Ramos (cell line): ENCODE results near the gene TMOD1.

Source experiments
- in situ Hi-C: fragments of 300-500 bp; cut with MboI; formaldehyde crosslinking; loops from one replicate; pipeline ENCODE4 v1.14.3; 2022; ENCODE audit warnings: low sequenced_read_pairs; ENCODE audit not compliant: unreplicated experiment

TMOD1 gene

DNA sequence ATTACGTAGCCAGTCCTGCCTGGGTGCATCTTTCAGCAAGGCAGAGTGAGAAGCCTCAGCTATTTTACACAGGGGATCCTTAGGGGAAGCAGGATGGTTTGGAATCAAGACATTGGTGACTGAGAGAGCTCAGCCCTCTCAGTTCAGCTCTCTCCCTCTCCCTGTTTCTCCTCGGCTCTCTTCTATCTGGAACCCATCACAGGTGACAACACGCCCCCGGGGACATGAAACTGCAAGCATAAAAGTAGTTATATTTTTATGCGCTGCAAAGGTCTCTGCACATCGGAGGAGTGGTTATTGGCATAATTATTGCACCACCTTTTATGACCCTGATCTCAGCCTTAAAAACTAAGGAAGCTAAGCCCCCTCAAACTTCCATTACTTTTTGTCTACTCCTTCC lies 14.2 kb downstream of the TMOD1 start:
- in situ Hi-C loops, result no loop called here

GRCh38 chr9:97516111-97516510 lies 14.6 kb downstream of the TMOD1 start:
- in situ Hi-C loops, result no loop called here

DNA sequence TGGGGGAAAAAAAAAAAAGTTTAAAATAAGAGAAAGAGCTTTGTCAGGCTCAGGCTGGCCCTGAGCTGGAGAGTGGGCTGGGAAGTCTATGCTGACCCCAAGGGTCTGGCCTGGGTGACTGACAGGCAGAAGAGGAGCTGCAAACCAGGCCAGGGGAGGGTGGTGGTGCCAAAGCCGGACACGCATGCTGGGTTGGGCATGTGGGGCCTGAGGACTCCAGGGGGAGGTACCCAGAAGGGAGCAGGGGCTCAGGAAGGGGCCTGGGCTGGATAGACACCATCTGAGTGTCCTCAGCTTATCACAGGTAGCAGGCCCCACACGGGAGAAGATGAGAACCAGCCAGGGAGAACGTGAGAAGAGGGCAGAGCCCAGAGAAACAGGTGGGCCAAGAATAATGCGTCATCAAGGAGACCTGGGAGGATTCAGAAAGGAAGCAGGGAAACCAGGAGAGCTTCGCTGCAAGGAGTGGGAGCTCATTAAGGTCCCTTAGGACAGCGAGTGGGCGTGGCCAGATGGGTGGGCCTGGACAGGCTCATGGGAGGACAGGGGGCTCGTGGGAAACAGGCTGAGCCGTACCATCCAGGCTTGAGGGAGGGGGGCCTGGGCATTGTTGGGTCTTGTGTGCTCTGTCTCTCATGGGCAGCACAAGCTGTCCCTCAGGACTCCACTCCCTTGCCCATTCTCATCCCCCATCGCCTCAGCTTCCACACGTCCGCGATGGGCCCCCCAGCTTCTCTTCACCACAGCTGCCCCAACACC lies 16.0 kb downstream of the TMOD1 start:
- in situ Hi-C loops, result no loop called here

DNA sequence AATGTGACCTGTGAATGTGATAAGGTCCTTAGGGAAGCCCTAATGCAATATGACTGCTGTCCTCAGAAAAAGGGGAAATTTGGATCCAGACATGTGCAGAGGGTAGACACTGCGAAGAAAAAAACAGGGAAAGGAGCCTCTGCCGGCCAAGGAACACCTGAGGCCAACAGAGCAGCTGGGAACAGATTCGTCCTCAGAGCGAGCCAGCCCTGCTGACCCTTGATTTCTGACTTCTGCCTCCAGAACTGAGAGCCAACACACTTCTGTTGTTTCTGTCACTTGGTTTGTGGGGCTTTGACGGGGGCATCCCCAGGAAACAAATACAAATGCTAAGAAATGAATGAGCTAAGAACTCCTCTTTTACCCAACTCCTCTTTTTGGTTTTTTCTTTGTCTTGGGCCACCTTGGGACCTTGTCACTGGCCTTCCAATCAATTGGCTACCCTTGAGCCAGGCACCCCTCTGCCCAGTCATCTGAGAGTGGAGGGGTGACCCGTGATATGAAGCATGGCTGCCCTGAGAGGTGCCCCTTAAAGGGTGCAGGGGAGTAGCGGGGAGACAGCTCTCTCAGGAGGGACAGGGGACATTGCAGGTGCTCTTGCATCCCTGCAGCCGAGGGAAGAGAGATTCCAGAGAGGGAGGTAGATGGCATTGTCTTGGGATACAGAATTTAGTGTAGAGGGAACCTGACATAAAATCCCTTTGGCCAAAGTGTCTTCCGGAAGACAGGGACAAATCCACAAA lies 16.9 kb downstream of the TMOD1 start:
- in situ Hi-C loops, result no loop called here

DNA sequence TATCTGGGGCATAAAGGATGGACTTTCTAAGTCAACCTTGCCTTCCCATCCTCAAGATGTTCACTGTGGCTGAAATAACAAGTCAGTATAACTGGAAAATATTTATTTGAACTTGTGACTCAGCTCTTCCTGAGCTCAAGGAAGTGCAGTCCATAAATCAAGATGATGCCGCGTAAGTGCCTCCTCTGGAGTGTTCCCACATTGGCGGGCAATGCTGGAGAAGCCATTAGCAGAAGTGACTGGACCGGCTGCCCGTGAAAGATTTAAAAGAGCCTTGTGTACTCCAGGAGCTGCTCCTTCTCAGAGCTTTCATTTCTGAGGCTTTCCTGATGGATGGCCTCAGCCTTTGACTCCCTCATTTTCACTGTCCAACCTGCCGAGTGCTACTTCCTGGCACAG lies 17.4 kb downstream of the TMOD1 start:
- in situ Hi-C loops, result no loop called here

DNA sequence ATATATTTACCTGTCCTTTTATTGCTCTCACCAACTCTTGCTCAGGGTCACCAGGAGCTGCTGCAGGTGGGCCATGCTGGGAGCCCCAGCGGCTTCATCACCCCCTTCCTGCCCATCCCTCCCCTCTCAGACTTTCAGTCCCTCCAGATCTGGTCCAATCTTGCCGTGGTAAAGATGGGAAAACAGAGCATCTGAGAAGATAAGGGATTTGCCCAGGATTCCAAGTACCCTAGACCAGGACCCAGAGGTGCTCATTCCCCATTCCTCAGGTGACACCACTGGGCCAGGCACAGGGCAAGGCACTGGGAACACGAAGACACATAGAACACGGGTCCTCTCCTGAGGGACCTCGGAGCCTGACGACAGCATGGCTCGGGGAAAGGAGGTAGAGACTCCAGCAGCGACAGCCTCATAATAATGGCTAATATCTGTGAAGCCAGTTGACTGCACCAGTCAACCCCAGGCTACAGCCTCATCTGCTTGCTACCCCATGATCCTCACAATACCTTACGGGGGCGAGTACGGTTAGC lies 18.0 kb downstream of the TMOD1 start:
- in situ Hi-C loops, result no loop called here

- in situ Hi-C loops, result no loop called here
These were observed 20.3 kb downstream of the TMOD1 start for GRCh38 chr9:97521576-97522333.

- in situ Hi-C loops, result no loop called here
These were observed 23.0 kb downstream of the TMOD1 start for GRCh38 chr9:97524424-97524823.

DNA sequence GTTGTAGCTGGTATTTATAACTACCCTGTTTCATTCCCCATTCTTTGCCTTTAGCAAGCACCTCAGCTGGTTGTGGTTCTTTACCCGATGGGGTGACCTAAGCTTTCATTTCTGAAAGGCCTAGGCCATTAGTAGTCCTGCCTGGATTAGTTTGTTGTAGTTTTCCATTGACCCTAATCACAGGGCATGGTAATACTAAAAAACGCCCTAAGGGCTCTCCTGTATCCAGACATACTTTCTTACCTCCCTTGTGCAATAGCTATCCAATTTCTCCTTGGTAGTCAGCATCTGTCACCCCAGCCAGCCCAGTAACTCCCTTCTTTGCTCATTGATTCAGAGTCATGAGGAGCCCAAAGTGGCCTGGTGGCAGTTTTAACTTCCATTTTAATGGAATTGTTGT lies 24.0 kb downstream of the TMOD1 start:
- in situ Hi-C loops, result no loop called here

DNA sequence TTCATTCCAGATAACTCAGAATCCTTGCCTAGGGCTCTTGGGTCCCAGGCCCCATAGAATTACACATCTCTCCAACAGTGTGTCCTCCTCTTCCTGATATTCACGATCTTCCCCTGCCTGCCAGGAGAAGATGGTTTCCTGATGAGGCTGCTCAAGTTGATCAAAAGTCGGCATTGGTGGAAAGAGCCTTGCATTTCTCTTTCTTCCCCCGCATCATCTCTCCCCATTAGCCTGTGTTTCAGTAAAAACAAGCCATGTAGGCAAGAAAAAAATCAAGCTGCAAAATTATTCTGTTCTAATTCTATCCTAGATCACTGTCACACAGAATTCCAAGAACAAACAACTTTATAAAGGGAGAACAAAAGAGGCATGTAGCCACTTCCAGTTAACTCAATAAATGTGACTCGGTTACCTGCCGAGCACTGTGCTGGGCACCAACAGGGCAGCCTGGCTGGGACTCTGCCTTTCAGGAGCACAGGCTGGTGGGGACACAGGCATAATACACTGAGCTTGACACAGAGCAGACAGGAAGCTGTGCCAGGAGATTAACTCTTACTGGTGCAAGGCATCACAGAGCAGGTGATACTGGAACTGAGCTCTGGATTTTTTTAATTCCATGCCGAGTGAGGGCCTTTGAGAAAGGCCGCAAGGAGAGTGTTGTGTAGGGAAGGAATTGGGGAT lies 25.6 kb downstream of the TMOD1 start:
- in situ Hi-C loops, result no loop called here

DNA sequence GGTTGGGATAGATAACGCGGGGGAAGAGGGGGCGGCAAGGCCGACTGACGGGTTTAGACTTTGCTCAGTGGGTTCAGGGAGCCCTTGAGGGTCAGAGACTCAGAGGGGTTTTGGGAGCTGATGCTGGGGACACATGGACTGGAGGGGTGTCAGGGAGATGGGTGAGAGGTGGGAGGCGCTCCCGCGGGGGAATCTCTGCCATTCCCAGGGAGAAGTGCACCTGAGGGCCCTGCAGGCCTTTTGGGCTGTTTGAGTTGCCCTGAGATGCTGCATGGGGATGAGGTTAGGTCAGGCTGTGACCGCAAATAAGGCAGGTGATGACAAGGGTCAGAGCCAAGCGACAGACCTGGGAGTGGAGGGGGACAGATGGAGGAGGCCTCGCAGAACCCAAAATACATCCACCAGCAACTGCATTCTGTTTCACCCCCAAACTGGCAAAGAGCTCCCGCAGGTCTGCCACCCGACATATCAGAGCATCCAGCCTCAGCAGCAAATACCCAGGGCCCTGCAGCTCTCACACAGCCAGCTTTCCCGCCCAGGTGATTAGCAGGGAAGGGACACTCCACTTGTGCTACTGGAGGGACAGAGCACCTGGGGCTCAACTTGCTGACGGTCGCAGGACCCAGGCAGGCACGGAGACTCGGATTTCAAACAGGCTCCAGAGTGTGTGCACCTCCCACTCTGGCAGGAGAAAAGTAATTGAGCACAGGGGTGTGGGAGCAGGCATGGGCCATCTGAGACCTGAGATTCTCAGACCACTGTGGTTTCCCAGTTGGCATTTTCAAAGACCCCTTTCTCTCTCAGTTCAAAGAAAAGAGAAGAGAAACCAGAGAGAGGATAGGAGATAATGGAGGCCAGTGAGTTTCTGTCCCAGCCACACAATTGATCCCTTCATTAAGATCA lies 26.4 kb downstream of the TMOD1 start:
- in situ Hi-C loops, result no loop called here

DNA sequence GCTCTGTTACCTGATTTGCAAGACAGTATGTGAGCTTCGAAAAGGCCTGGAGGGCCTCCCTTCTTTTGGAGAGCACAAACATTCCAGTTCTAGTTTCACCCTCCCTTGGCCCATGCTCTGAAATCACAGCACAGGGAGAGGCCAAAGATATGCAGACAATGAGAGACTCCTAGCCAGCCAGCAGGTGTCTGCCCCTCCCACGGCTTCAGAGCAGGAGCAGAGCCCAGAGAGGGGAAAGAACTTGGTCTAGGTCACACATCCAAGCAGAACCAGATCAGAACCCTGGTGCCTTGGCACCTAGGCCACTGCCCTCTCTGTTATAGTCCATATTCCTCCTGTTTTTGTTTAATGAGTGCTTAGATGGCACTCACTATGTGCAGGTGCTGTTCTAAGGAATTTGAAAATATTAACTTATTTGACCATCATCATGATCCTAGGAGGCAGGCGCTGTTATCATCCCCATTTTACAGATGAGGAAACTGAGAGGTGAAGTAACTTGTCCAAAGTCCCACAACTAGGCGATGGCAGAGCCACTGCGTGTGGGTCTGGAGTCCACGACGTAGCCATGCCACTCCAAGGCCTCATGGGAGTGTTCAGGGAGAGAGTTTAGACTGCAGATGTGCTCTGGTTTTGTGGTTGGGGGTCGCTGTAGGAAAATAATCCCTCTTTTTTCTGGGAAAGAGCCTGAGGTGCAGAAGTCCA lies 27.2 kb downstream of the TMOD1 start:
- in situ Hi-C loops, result no loop called here

DNA sequence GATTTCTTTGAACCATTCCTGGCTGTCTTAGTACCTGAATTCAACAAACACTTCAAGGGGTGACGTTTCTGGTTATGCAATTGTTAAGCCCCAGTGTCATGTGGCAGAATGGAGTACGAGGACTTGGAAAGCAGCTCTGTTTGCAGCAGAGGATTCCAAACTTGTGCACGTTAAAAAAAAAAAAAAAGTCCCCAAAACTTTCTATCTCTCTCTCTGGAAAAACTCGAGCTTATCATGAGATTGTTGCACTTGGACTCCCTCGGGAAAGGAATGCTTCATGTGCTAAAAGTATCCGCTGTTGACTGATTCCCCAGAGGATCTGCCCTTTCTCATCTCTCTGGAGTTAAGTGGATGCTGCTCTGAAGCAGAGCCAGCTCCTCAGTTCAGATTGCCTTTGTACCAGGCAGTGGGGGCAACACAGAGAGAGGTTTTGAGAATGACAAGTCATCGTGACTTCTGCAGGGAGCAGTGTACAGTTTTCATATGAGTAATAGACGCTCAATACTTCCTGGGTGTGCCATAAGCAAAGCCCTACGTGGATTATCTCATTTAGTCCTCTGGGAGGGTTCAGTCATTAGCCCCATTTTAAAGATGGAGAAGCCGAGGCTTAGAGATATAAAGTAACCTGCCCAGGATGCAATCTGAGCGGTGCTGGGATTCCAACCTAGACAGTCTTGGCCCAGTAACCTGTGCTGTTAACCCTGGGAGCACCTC lies 28.1 kb downstream of the TMOD1 start:
- in situ Hi-C loops, result no loop called here

DNA sequence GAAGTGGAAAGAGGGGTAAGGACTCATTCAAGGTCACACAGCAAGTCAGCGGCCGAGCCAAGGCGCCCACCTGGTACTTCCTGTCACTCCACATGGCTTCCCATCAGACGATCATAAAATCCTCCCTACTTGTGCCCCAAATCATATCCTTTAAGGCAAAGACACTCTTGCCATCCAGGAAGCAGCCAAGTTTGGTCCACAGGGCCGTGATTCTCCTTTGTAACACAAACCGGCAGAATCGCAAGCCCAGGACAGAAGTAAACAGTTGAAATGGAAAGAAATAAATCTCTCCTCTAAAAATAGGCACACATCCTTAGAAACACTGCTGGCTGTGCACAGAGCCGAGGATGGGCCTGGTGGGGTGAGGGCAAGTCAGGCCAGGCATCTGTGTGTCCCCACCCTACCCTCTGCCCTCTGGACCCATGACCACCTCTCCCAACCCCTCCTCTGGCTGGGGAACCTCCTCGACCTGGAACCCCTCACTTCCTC lies 30.5 kb downstream of the TMOD1 start:
- in situ Hi-C loops, result no loop called here

DNA sequence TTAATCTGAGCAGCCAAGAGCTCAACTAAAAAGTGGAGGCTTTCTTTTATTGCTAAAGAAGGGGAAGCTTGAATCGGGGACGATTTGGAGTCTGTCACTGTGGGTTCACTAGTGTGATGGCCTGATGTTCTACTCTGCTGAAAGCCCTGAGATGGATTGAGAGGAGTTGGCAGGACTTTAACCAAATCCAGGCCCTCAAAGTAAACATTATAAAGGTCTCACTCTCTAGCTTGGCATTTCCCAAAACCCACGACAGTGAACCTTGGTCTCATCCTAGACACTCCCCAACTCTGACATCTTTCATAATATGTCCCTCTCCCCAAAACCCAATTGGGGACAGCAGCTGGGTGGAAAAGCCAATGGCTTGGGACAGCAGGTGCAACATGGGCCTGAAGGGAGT lies 32.7 kb downstream of the TMOD1 start:
- in situ Hi-C loops, result no loop called here

- in situ Hi-C loops, result no loop called here
These were observed 33.6 kb downstream of the TMOD1 start for GRCh38 chr9:97534961-97535594.

DNA sequence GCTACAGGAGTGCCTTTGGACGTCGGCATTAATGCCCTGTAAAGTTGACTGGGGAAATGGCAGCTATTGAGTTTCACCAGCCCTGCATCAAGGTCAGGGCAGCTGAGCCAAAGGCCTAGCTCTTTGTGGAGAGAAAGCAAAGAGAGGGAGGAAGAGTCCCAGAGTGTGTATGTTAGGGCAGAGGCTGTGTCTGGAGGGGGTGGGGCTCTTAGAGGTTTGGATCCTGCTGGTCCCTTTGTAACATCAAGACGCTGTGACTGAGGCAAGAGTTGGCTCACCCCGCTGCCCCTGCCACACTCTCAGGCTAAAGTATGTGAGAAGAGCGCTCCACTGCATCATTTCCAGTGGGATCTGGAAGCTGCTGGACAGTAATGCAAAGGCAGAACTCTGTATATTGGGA lies 34.3 kb downstream of the TMOD1 start:
- in situ Hi-C loops, result no loop called here

GRCh38 chr9:97536480-97536879 lies 35.0 kb downstream of the TMOD1 start:
- in situ Hi-C loops, result no loop called here
